HepG2 (cell line): ENCODE results near the gene NTN3.

ENCODE experiments used
- BORCS8-MEF2B ChIP-seq: sonication (generic); formaldehyde crosslinking; IDR thresholded peaks from 2 replicates; pipeline ENCODE4 v1.8.0; 2022; ENCODE audit warnings: mild to moderate bottlenecking, missing genetic modification reagents
- FOSL2 ChIP-seq: sonication (generic); formaldehyde crosslinking; IDR thresholded peaks from 2 replicates; pipeline ENCODE4 v1.4.0; 2020; ENCODE audit warnings: missing genetic modification reagents
- HNF4G ChIP-seq, 2 experiments: sonication (generic) in 1 of 2; formaldehyde crosslinking in 1 of 2; IDR thresholded peaks; 2 replicates each; pipeline versions ENCODE4 v1.4.0 to v1.6.1; 2011 to 2020; ENCODE audit warnings: borderline replicate concordance in 2 of 2, low read depth in 2 of 2, mild to moderate bottlenecking in 2 of 2, low read length in 1 of 2, missing genetic modification reagents in 1 of 2, moderate library complexity in 1 of 2
- MAFG ChIP-seq: sonication (generic); formaldehyde crosslinking; IDR thresholded peaks from 2 replicates; pipeline ENCODE4 v1.5.1; 2020; ENCODE audit warnings: mild to moderate bottlenecking, missing genetic modification reagents
- RFX5 ChIP-seq: IDR thresholded peaks from 2 replicates; pipeline ENCODE4 v1.6.1; 2011; ENCODE audit warnings: low read depth, low read length, improper control_type of control experiment
- TAF1 ChIP-seq: sonication (generic); formaldehyde crosslinking; IDR thresholded peaks from 2 replicates; pipeline ENCODE4 v1.4.0; 2020; ENCODE audit warnings: missing genetic modification reagents
- ZNF124 ChIP-seq: sonication (generic); formaldehyde crosslinking; IDR thresholded peaks from 2 replicates; pipeline ENCODE4 v1.4.0; 2020; ENCODE audit warnings: missing genetic modification reagents
- ZNF180 ChIP-seq: sonication (generic); formaldehyde crosslinking; IDR thresholded peaks from 2 replicates; pipeline ENCODE4 v1.4.0; 2020; ENCODE audit warnings: low read depth, missing genetic modification reagents, borderline replicate concordance
- TF ChIP-seq, protein P1 (sequence below): sonication (generic); formaldehyde crosslinking; IDR thresholded peaks from 2 replicates; pipeline ENCODE4 v1.5.0; 2020; ENCODE audit warnings: mild to moderate bottlenecking, missing genetic modification reagents, moderate library complexity
- TF ChIP-seq, protein P2 (sequence below): sonication (generic); formaldehyde crosslinking; IDR thresholded peaks from 2 replicates; pipeline ENCODE4 v1.8.1; 2023; ENCODE audit warnings: mild to moderate bottlenecking, missing genetic modification reagents

DNA sequence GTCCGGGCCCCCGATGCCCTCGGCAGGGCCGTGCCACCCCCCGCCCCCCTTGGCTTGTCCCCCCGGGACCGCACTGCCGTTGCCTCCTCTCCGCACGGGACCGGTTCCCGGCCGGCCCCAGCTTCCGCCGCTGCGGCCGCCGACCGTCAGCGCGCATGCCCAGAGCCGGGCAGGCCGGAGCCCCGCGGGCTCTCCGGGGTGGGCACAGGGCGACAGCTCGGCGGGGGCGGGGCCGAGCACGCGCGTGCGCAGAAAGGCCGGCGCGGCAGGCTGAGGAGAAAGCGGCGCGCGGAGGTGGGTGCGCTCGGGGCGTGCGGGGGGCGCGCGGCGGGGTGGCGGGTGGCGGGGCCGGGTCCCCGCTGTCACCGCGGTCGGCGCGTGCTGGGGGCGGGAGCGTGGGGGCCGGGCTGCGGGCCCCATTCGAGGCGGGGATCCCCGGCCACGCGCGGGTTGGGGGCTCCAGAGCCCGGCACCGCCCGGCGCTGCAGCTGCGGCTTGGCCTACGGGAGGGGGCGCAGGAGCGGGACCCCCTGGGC lies 3.8 kb downstream of the NTN3 start, which contains the start of gene TBC1D24:
- TF ChIP-seq MAFG (CRISPR knock-in tag) = no peak
- no peak for TF ChIP-seq FOSL2 (CRISPR knock-in tag)
- TF ChIP-seq, protein P1, sequence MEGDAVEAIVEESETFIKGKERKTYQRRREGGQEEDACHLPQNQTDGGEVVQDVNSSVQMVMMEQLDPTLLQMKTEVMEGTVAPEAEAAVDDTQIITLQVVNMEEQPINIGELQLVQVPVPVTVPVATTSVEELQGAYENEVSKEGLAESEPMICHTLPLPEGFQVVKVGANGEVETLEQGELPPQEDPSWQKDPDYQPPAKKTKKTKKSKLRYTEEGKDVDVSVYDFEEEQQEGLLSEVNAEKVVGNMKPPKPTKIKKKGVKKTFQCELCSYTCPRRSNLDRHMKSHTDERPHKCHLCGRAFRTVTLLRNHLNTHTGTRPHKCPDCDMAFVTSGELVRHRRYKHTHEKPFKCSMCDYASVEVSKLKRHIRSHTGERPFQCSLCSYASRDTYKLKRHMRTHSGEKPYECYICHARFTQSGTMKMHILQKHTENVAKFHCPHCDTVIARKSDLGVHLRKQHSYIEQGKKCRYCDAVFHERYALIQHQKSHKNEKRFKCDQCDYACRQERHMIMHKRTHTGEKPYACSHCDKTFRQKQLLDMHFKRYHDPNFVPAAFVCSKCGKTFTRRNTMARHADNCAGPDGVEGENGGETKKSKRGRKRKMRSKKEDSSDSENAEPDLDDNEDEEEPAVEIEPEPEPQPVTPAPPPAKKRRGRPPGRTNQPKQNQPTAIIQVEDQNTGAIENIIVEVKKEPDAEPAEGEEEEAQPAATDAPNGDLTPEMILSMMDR (CRISPR knock-in tag) = no peak
- TF ChIP-seq HNF4G (IDR thresholded peaks at IDR 0.05; ENCODE audit: borderline replicate concordance, low read depth, low read length) = no peak
- no peak for TF ChIP-seq HNF4G (CRISPR knock-in tag; IDR thresholded peaks at IDR 0.05; ENCODE audit: borderline replicate concordance, low read depth)
- TF ChIP-seq BORCS8-MEF2B (CRISPR knock-in tag) = no peak
- TF ChIP-seq ZNF124 = no peak
- no peak for TF ChIP-seq ZNF180 (CRISPR knock-in tag)
- TF ChIP-seq RFX5 = no peak
- no peak for TF ChIP-seq TAF1
- TF ChIP-seq, protein P2, sequence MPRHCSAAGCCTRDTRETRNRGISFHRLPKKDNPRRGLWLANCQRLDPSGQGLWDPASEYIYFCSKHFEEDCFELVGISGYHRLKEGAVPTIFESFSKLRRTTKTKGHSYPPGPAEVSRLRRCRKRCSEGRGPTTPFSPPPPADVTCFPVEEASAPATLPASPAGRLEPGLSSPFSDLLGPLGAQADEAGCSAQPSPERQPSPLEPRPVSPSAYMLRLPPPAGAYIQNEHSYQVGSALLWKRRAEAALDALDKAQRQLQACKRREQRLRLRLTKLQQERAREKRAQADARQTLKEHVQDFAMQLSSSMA (CRISPR knock-in tag) = no peak
